Fibroblast of lung (primary cell): Measurements from ENCODE around the gene PML. TPM values are rescaled to one million over a fixed set of nuclear protein-coding genes. Genes with fewer than 3 reads are reported as not detected.
A peak's percentile ranks its signal among the peaks of the same experiment; 100 is the strongest.

Experiments
- DNase-seq, 2 donors: peaks; one replicate each; pipeline versions ENCODE4 v3.0.0 to v3.0.0-alpha.2; 2010; ENCODE audit warnings: low read depth in 2 of 2
- H2AFZ ChIP-seq: 2 replicates; pipeline ENCODE4 v1.5.1; 2012; ENCODE audit warnings: low read length, control low read depth, inconsistent platforms
- H3K27ac ChIP-seq: 2 replicates; pipeline ENCODE4 v1.5.1; 2011; ENCODE audit warnings: low read length, control low read depth; ENCODE audit not compliant: insufficient read depth
- H3K27me3 ChIP-seq: 2 replicates; pipeline ENCODE4 v1.5.1; 2011; ENCODE audit warnings: mild to moderate bottlenecking, low read length; ENCODE audit not compliant: control insufficient read depth, insufficient read depth
- H3K36me3 ChIP-seq: 2 replicates; pipeline ENCODE4 v1.5.1; 2011; ENCODE audit warnings: low read length; ENCODE audit not compliant: control insufficient read depth, insufficient read depth
- H3K4me1 ChIP-seq: 2 replicates; pipeline ENCODE4 v1.5.1; 2011; ENCODE audit warnings: low read length; ENCODE audit not compliant: control insufficient read depth, insufficient read depth; ENCODE audit errors: extremely low read depth
- H3K4me2 ChIP-seq: 2 replicates; pipeline ENCODE4 v1.5.1; 2011; ENCODE audit warnings: low read length, control low read depth; ENCODE audit not compliant: insufficient read depth; ENCODE audit errors: extremely low read depth
- H3K4me3 ChIP-seq, 4 experiments: fragments of 200-600 bp in 1 of 4; sonication (generic) in 1 of 4; replicated peaks in 1 of 4; 2 replicates each; pipeline ENCODE4 v1.5.1; 2011 to 2016; ENCODE audit warnings: low read length in 4 of 4, low read depth in 3 of 4, mild to moderate bottlenecking in 3 of 4, control low read depth in 2 of 4, inconsistent platforms in 1 of 4, mixed read lengths in 1 of 4; ENCODE audit not compliant: insufficient read depth in 1 of 4; ENCODE audit errors: control extremely low read depth in 1 of 4
- H3K79me2 ChIP-seq: 2 replicates; pipeline ENCODE4 v1.5.1; 2012; ENCODE audit warnings: mild to moderate bottlenecking, low read length, inconsistent platforms; ENCODE audit not compliant: control insufficient read depth, insufficient read depth
- H3K9ac ChIP-seq: 2 replicates; pipeline ENCODE4 v1.5.1; 2011; ENCODE audit warnings: mild to moderate bottlenecking, low read length, control low read depth; ENCODE audit not compliant: insufficient read depth
- H3K9me3 ChIP-seq: 2 replicates; pipeline ENCODE4 v1.5.1; 2012; ENCODE audit warnings: low read depth, low read length; ENCODE audit not compliant: control insufficient read depth, insufficient read depth
- H4K20me1 ChIP-seq: 2 replicates; pipeline ENCODE4 v1.5.1; 2011; ENCODE audit warnings: low read length; ENCODE audit not compliant: control insufficient read depth, insufficient read depth; ENCODE audit errors: extremely low read depth
- EZH2 ChIP-seq: IDR thresholded peaks from 2 replicates; pipeline ENCODE4 v1.5.1; 2012; ENCODE audit warnings: low read length, control low read depth, mild to moderate bottlenecking; ENCODE audit errors: missing control alignments
- polyA plus RNA-seq, 2 donors: library from polyadenylated mRNA; depleted of rRNA in 1 of 2; stranded (reverse) in 1 of 2; unstranded in 1 of 2; fragments of >200 nt; gene quantifications; 2 replicates each; pipeline ENCODE4 v1.2.1, GENCODE V29; 2011 to 2012; ENCODE audit warnings: missing spikeins in 1 of 2
- total RNA-seq: library from RNA; depleted of rRNA; stranded (reverse); fragments of >200 nt; gene quantifications from 2 replicates; pipeline ENCODE4 v1.2.1, GENCODE V29; 2014
- TF ChIP-seq, protein P1 (sequence below), 2 donors: IDR thresholded peaks in 1 of 2; conservative IDR thresholded peaks in 1 of 2; 1 replicate in 1 of 2; 2 replicates in 1 of 2; pipeline ENCODE4 v1.5.1; 2011 to 2012; ENCODE audit warnings: low read length in 2 of 2, control low read depth in 1 of 2, inconsistent platforms in 1 of 2, low read depth in 1 of 2, mild to moderate bottlenecking in 1 of 2

The PML gene
- total and polyA plus RNA-seq, 2 donors (not counting 1 experiment from before 2014, with no cell fraction given): 11.1 to 34.0 TPM

DNA sequence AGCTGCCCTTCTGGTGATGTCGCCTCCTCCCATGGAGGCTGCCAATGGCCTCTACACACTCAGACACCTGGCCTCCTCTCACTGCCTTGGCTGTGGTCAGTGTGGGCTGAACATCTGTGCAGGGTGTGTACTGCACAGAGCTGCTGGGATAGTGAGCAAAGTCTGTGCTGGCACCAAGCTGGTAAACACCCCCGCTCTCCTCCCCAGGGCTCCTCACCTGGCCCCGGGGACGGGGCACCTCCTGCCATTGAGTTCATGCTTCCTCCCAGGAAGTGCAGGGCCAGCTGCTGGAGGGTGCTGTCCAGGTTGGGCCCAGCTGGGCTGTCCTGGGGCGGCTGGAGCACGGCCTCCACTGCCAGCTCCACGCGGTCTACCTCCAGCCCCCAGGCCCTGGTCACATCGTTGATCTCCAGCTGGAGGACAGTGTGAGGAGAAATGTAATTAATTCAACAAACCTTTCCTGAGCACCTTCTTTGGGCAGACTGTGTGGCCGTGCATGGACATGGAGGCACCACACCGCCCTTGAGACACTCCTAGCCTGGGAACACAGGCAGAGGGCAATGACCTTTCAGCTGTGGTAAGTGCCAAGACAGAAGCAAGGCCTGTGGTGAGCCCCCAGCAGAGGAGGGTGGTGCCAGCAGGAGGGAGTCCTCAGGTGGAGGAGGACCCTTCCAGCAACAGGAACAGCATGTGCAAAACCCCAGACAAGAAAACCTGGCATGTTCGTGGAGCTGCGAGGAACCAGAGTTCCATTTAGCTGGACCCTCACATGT, 9.2 kb upstream of the PML start:
- no peak overlapping the region for H3K9ac ChIP-seq
- H3K9me3 ChIP-seq: no peaks in the 10 kb centered on the region
- no peaks in the 10 kb centered on the region for H3K79me2 ChIP-seq
- TF ChIP-seq, protein P1, sequence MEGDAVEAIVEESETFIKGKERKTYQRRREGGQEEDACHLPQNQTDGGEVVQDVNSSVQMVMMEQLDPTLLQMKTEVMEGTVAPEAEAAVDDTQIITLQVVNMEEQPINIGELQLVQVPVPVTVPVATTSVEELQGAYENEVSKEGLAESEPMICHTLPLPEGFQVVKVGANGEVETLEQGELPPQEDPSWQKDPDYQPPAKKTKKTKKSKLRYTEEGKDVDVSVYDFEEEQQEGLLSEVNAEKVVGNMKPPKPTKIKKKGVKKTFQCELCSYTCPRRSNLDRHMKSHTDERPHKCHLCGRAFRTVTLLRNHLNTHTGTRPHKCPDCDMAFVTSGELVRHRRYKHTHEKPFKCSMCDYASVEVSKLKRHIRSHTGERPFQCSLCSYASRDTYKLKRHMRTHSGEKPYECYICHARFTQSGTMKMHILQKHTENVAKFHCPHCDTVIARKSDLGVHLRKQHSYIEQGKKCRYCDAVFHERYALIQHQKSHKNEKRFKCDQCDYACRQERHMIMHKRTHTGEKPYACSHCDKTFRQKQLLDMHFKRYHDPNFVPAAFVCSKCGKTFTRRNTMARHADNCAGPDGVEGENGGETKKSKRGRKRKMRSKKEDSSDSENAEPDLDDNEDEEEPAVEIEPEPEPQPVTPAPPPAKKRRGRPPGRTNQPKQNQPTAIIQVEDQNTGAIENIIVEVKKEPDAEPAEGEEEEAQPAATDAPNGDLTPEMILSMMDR (conservative IDR thresholded peaks at IDR 0.05 in 1 of 2, IDR thresholded peaks at IDR 0.05 in 1 of 2; ENCODE audit: low read depth in 1 of 2, low read length in 2 of 2): no peak
- no peak for TF ChIP-seq EZH2
- H3K4me2 ChIP-seq: no peak overlapping the region
- H2AFZ ChIP-seq: no peak overlapping the region
- H3K4me1 ChIP-seq: peaks cover 64% of the 10 kb centered on the region
- no peak overlapping the region for H3K4me3 ChIP-seq
- no peaks in the 10 kb centered on the region for H4K20me1 ChIP-seq
- peaks cover 3% of the 10 kb centered on the region for H3K36me3 ChIP-seq
- DNase-seq: peak; percentile 56 to 73
- no peaks in the 10 kb centered on the region for H3K27me3 ChIP-seq
- H3K27ac ChIP-seq: no peak overlapping the region

DNA sequence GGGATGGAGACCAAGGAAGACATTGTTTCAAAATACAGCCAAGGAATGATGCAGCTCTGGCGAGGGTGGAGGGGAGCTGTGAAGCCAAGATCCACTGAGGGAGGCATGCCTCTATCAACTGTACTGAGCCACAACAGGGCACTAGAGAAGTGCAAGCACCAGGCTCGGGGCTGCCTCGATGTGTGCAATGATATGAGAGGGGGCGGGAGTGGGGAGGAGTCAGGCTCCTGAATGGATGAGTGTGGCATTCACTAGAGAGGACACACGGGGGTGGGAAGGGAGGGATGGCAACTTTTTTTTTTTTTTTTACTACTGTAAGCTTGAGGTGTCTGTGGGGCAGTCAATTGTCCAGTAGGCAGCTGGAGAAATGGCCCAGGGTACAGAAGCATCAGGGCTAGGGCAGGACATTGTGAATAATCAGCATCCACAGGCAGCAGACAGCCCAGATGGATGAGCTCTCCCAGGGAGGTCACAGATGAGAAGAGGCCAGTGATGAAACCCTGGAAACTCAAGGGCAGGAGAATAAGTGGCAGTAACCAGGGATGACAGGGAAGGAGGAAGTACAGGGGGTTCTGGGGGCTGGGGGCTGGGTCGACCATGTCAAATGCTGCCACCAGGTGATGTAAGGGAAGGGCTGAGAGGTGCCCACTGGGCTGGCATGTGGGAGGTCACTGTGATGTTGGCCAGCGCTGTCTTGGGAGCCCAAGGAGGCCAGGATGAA, 8.3 kb upstream of the PML start:
- Histone ChIP-seq H3K36me3 (peaks cover 3% of the 10 kb centered on the region), H3K9me3 (no peaks in the 10 kb centered on the region), H3K4me1 (peaks cover 71% of the 10 kb centered on the region), H3K27me3 (no peaks in the 10 kb centered on the region), H4K20me1 (no peaks in the 10 kb centered on the region), H2AFZ (no peak overlapping the region), H3K9ac (no peak overlapping the region), H3K4me2 (no peak overlapping the region), H3K79me2 (no peaks in the 10 kb centered on the region), H3K27ac (no peak overlapping the region), H3K4me3 (no peak overlapping the region)
- TF ChIP-seq, protein P1 (conservative IDR thresholded peaks at IDR 0.05 in 1 of 2, IDR thresholded peaks at IDR 0.05 in 1 of 2; ENCODE audit: low read depth in 1 of 2, low read length in 2 of 2): no peak
- TF ChIP-seq EZH2: no peak
- DNase-seq: no peak

- H3K4me2 ChIP-seq: no peak overlapping the region
- H4K20me1 ChIP-seq: no peaks in the 10 kb centered on the region
- H2AFZ ChIP-seq: no peak overlapping the region
- DNase-seq: no peak
- H3K27ac ChIP-seq: no peak overlapping the region
- no peaks in the 10 kb centered on the region for H3K27me3 ChIP-seq
- TF ChIP-seq, protein P1 (conservative IDR thresholded peaks at IDR 0.05 in 1 of 2, IDR thresholded peaks at IDR 0.05 in 1 of 2; ENCODE audit: low read depth in 1 of 2, low read length in 2 of 2): no peak
- TF ChIP-seq EZH2: no peak
- H3K4me3 ChIP-seq: no peak overlapping the region
- H3K9me3 ChIP-seq: no peaks in the 10 kb centered on the region
- H3K36me3 ChIP-seq: peaks cover 3% of the 10 kb centered on the region
- no peak overlapping the region for H3K9ac ChIP-seq
- H3K4me1 ChIP-seq: peaks cover 70% of the 10 kb centered on the region
- H3K79me2 ChIP-seq: no peaks in the 10 kb centered on the region
Observed at GRCh38 chr15:73986776-73987056, 7.8 kb upstream of the PML start.
